HG02943 (cell line): ENCODE results near the gene TRIM36.

Experiments used
- ATAC-seq: cut with Tn5 transposase; IDR thresholded peaks from one replicate; pipeline ENCODE4 v1.9.1; 2021; ENCODE audit warnings: mild to moderate bottlenecking, low read depth, moderate library complexity; ENCODE audit not compliant: unreplicated experiment

The TRIM36 gene

GRCh38 chr5:115079924-115080623 is 89.6 kb downstream of the TRIM36 start:
- ATAC-seq, result no peak
